GM23338 (cell line): ENCODE measurements around the gene CACNB4.

Experiments
- CTCF ChIP-seq, 2 experiments: fragments of 200-600 bp in 1 of 2; sonication (generic) in 1 of 2; conservative IDR thresholded peaks; 2 replicates each; pipeline versions ENCODE4 v1.5.1 to v1.6.1; 2016 to 2017; ENCODE audit warnings: antibody characterized with exemption in 2 of 2, low read depth in 2 of 2, mild to moderate bottlenecking in 2 of 2, moderate library complexity in 1 of 2
- POLR2AphosphoS5 ChIP-seq: IDR thresholded peaks from 2 replicates; pipeline ENCODE4 v1.6.1; 2016; ENCODE audit warnings: antibody characterized with exemption, low read depth
- REST ChIP-seq: IDR thresholded peaks from one replicate; pipeline ENCODE4 v1.6.1; 2018; ENCODE audit warnings: antibody characterized with exemption; ENCODE audit not compliant: unreplicated experiment

- no peak for TF ChIP-seq REST
- no peak for TF ChIP-seq CTCF (conservative IDR thresholded peaks at IDR 0.05; ENCODE audit: low read depth in 2 of 2)
- TF ChIP-seq POLR2AphosphoS5 = no peak
Measured at GRCh38 chr2:152050915-152051314, 47.9 kb downstream of the CACNB4 start.
